Astrocyte of the spinal cord (primary cell): Measurements from ENCODE around the gene FNIP2.

Source experiments
- DNase-seq: peaks from one replicate; pipeline ENCODE4 v3.0.0; 2011; ENCODE audit warnings: low read depth, low spot score
- H3K4me3 ChIP-seq: 2 replicates; pipeline ENCODE4 v1.5.1; 2011; ENCODE audit warnings: low read depth, mild to moderate bottlenecking, low read length, moderate library complexity
- CTCF ChIP-seq: IDR thresholded peaks from 2 replicates; pipeline ENCODE4 v1.5.1; 2012; ENCODE audit warnings: low read depth, mild to moderate bottlenecking, low read length, inconsistent platforms
- in situ Hi-C: cut with HindIII; loops from 2 replicates; pipeline ENCODE4 v1.10.0; 2017; ENCODE audit warnings: low sequenced_read_pairs

FNIP2 gene

GRCh38 chr4:158865520-158866177 is 96.8 kb downstream of the FNIP2 start:
- no peak overlapping the region for H3K4me3 ChIP-seq
- in situ Hi-C loops = no loop called here
- no peak for DNase-seq
- no peak for TF ChIP-seq CTCF

- no peak overlapping the region for H3K4me3 ChIP-seq
- DNase-seq = no peak
- TF ChIP-seq CTCF = no peak
- in situ Hi-C loops = no loop called here
Observed at GRCh38 chr4:158869001-158869400, 100.2 kb downstream of the FNIP2 start.

GRCh38 chr4:158869761-158870160 is 100.9 kb downstream of the FNIP2 start:
- no peak for DNase-seq
- H3K4me3 ChIP-seq = no peak overlapping the region
- no peak for TF ChIP-seq CTCF
- in situ Hi-C loops = no loop called here

- in situ Hi-C loops = no loop called here
- DNase-seq = no peak
- H3K4me3 ChIP-seq = no peak overlapping the region
- TF ChIP-seq CTCF = no peak
Observed at GRCh38 chr4:158870282-158870625, 101.4 kb downstream of the FNIP2 start.

- no peak overlapping the region for H3K4me3 ChIP-seq
- no peak for TF ChIP-seq CTCF
- in situ Hi-C loops = no loop called here
- no peak for DNase-seq
Observed at GRCh38 chr4:158870626-158871334, 102.0 kb downstream of the FNIP2 start.

GRCh38 chr4:158871335-158871724 is 102.5 kb downstream of the FNIP2 start:
- no peak for TF ChIP-seq CTCF
- H3K4me3 ChIP-seq = no peak overlapping the region
- no peak for DNase-seq
- in situ Hi-C loops = no loop called here
